ENCODE data around the gene ZBTB46. TPM values are rescaled to one million over a fixed set of nuclear protein-coding genes. Genes with fewer than 3 reads are reported as not detected.
A peak's percentile ranks its signal among the peaks of the same experiment; 100 is the strongest.

ZBTB46 gene
- total RNA-seq, 4 donors from 2014 or later, result 11.1 to 65.3 (median 17.8) TPM

DNA sequence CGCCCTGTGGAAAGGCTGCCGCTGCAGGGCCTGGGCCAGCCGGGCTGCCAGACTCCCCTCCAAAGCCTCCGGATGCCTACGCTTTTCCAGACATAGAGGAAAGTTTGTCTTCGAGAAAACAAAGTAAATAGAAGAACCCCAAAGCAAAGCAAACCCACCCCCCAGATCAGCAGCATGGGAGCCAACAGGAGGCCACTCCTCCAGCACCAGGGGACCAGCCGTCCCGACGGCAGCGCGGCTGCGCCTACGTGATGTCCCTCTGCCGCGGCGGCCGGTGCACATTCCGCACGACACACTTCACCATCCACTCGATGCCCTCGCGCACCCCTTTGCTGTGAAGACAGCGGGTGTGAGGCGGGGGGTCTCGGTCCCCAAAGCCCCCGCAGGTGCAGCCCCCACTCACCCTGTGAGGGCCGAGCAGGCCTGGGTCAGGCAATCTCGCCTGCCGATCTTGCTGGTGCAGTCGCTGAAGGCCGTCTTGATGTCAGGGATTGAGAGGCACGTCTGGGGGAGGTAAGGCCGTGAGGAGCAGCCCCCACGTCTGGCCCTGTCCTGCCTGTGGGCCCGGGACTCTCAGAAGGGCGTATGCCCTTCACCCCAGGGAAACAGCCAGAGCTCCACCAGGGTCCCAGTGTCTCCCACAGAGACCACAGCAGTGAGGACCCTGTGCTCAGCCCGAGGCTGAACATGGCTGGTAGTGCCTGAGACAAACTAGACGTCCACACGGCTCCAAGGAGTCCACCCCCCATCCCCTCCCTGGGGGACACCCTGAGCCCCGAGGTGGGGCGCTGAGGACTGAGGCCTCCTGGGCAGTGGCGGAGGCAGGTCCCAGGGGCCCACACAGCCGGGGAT, 130.6 kb downstream of the ZBTB46 start:
- ATAC-seq (ENCODE audit: low FRiP score), result no peak
- peak; percentile 20 for DNase-seq (ENCODE audit: low spot score)
- TF ChIP-seq, protein P1, sequence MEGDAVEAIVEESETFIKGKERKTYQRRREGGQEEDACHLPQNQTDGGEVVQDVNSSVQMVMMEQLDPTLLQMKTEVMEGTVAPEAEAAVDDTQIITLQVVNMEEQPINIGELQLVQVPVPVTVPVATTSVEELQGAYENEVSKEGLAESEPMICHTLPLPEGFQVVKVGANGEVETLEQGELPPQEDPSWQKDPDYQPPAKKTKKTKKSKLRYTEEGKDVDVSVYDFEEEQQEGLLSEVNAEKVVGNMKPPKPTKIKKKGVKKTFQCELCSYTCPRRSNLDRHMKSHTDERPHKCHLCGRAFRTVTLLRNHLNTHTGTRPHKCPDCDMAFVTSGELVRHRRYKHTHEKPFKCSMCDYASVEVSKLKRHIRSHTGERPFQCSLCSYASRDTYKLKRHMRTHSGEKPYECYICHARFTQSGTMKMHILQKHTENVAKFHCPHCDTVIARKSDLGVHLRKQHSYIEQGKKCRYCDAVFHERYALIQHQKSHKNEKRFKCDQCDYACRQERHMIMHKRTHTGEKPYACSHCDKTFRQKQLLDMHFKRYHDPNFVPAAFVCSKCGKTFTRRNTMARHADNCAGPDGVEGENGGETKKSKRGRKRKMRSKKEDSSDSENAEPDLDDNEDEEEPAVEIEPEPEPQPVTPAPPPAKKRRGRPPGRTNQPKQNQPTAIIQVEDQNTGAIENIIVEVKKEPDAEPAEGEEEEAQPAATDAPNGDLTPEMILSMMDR (IDR thresholded peaks at IDR 0.05), result no peak

DNA sequence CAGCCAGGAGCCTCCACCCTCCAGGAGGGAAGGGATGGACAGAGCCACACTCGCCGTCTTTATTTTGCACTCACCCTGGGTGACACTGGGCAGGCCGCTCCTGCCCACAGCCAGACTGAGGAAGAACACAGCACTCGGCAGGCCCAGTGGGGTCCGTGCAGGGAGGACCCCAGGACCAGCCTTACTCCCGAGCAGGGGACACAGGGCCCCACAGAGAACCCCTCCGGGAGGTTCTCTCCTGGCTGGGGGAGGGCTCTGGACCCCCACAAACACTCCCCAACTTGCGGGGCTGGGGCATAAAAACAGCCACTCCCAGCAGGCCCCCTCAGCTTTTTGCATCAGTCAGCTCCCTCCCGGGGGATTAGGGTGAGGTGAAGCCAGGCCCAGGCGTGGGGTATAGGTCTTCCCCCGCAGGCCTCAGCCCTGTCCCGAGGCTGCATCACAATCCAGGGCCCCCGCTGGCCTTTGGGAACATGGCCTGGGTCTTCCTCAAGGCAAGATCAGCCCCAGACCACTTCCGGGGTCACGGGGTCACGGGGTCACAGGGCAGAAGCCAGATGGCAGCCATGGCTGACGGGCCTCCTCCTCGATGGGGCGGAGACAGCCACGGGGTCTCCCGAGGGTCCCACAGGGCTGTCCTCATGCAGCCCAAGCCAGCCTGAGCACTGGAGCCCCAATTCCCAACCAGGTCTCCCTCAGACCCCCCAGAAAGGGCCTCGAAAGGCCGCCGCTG, 131.4 kb downstream of the ZBTB46 start:
- peak; percentile 22 for DNase-seq (ENCODE audit: low spot score)
- no peak for ATAC-seq (ENCODE audit: low FRiP score)
- TF ChIP-seq, protein P1 (IDR thresholded peaks at IDR 0.05), result no peak

DNA sequence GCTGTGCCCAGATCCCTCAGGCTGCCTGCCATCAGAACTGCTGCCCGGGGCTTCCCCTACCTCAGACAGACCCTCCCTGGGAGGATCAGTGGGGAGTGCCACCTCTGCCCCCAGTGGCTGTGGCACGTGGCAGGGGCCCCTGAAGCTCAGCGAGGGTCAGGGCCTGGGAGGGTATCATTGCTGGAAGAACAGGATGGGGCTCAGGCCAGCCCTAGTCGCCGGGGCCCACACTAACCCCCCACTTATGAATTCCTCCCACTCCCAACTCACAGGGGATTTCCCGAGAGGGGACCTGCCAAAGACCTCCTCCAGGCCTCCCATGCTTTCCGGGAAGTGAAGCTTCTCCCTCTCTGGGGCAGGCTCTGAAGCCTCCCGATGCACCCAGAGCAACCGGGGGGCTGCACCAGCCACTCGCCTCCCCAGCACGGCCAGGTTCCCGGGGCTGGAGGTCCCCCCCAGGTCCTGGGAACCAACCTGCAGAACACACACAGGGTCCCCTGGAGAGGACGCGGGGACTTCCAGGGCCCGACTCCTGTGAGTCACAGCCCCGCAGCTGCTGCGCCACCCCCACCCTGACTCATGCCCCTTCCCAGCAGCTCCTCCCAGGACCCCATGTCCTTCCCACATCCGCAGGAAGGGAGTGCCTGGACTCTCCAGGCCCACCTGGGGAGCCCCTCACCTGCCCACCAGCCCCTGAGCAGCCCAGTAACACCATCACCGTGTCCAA, 132.2 kb downstream of the ZBTB46 start:
- DNase-seq (ENCODE audit: low spot score), result no peak
- TF ChIP-seq, protein P1 (IDR thresholded peaks at IDR 0.05), result no peak
- peak; percentile 73 for ATAC-seq (ENCODE audit: low FRiP score)

DNA sequence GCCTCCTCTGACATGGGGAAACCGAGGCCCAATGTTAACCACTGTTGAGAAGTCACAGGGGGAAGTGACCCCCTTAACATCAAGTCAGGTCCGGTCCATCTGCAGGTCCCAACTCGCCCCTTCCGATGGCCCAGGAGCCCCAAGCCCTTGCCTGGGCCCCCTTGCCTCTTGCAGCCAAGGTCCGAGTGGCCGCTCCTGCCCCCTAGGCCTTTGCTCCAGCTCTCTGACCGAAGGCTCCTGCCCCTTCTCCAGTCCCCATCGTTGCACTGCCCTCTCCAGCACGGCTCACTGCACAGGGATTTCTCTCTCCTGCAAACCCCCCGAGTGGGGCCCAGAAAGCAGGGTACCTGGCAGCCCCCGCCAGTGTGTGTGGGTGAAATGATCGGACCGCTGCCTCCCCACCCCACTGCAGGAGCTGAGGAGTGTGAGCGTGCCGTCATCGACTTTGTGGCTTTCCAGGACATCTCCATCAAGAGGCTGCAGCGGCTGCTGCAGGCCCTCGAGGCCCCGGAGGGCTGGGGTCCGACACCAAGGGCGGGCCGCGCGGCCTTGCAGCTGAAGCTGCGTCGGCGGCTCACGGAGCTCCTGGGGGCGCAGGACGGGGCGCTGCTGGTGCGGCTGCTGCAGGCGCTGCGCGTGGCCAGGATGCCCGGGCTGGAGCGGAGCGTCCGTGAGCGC, 133.1 kb downstream of the ZBTB46 start:
- TF ChIP-seq, protein P1 (IDR thresholded peaks at IDR 0.05), result no peak
- ATAC-seq (ENCODE audit: low FRiP score) (no peak), DNase-seq (ENCODE audit: low spot score) (no peak)

DNA sequence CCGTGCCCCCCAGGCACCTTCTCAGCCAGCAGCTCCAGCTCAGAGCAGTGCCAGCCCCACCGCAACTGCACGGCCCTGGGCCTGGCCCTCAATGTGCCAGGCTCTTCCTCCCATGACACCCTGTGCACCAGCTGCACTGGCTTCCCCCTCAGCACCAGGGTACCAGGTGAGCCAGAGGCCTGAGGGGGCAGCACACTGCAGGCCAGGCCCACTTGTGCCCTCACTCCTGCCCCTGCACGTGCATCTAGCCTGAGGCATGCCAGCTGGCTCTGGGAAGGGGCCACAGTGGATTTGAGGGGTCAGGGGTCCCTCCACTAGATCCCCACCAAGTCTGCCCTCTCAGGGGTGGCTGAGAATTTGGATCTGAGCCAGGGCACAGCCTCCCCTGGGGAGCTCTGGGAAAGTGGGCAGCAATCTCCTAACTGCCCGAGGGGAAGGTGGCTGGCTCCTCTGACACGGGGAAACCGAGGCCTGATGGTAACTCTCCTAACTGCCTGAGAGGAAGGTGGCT, 133.7 kb downstream of the ZBTB46 start:
- TF ChIP-seq, protein P1 (IDR thresholded peaks at IDR 0.05), result no peak
- no peak for DNase-seq (ENCODE audit: low spot score)
- no peak for ATAC-seq (ENCODE audit: low FRiP score)

DNA sequence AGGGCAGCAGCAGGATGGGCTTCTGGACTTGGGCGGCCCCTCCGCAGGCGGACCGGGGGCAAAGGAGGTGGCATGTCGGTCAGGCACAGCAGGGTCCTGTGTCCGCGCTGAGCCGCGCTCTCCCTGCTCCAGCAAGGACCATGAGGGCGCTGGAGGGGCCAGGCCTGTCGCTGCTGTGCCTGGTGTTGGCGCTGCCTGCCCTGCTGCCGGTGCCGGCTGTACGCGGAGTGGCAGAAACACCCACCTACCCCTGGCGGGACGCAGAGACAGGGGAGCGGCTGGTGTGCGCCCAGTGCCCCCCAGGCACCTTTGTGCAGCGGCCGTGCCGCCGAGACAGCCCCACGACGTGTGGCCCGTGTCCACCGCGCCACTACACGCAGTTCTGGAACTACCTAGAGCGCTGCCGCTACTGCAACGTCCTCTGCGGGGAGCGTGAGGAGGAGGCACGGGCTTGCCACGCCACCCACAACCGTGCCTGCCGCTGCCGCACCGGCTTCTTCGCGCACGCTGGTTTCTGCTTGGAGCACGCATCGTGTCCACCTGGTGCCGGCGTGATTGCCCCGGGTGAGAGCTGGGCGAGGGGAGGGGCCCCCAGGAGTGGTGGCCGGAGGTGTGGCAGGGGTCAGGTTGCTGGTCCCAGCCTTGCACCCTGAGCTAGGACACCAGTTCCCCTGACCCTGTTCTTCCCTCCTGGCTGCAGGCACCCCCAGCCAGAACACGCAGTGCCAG, 134.3 kb downstream of the ZBTB46 start, which contains the start of gene TNFRSF6B:
TSS of gene TNFRSF6B (plus strand) at position 25 of the 729 bp plus-strand sequence. CDS start at position 141, 116 bp downstream.
- ATAC-seq (ENCODE audit: low FRiP score) (peak; percentile 1), DNase-seq (ENCODE audit: low spot score) (no peak)
- TF ChIP-seq, protein P1 (IDR thresholded peaks at IDR 0.05), result no peak
